ENCODE measurements around the gene PLEKHN1.

DNA sequence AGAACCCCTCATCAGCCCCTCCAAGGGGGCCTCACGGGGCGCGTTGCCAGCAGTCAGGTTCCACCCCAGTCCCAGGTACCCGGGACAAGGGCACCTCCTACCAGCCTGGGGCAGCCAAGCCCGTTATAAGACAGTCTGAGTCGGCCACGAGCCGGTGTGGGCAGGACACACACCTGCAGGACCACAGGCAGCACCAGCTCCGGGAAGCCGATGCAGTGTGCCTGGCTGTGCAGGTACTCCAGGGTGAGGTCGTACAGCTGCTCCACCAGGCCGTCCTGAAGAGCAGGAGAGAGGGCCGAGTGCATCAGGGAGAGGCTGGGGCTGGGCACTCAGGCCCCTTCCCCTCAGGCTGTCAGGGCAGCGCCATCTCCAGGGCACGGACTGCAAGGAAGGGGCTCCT, 18.3 kb upstream of the PLEKHN1 start:
- TF ChIP-seq, protein P1, sequence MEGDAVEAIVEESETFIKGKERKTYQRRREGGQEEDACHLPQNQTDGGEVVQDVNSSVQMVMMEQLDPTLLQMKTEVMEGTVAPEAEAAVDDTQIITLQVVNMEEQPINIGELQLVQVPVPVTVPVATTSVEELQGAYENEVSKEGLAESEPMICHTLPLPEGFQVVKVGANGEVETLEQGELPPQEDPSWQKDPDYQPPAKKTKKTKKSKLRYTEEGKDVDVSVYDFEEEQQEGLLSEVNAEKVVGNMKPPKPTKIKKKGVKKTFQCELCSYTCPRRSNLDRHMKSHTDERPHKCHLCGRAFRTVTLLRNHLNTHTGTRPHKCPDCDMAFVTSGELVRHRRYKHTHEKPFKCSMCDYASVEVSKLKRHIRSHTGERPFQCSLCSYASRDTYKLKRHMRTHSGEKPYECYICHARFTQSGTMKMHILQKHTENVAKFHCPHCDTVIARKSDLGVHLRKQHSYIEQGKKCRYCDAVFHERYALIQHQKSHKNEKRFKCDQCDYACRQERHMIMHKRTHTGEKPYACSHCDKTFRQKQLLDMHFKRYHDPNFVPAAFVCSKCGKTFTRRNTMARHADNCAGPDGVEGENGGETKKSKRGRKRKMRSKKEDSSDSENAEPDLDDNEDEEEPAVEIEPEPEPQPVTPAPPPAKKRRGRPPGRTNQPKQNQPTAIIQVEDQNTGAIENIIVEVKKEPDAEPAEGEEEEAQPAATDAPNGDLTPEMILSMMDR (IDR thresholded peaks at IDR 0.05): no peak
- TF ChIP-seq POLR2A (IDR thresholded peaks at IDR 0.05) (no peak), POLR2AphosphoS5 (IDR thresholded peaks at IDR 0.05) (no peak), EP300 (IDR thresholded peaks at IDR 0.05) (no peak)
